Activated CD4-positive, alpha-beta T cell treated with anti-CD3 and anti-CD28 coated beads for 36 hours (primary cell): ENCODE results near the gene USP44. TPM values are rescaled to one million over a fixed set of nuclear protein-coding genes. Genes with fewer than 3 reads are reported as not detected.

Source experiments
- ATAC-seq: fragments of 200-7000 bp; cut with Tn5 transposase; one replicate; pipeline ENCODE4 v1.10.0; 2021; ENCODE audit warnings: mild to moderate bottlenecking, moderate library complexity
- CTCF ChIA-PET: fragments of 350-600 bp; sonication (Branson Sonifier 250); formaldehyde crosslinking; loops from one replicate; lab custom pipeline; 2021; ENCODE audit warnings: antibody characterized with exemption; lab: Charles Lee
- POLR2A ChIA-PET: fragments of 350-600 bp; sonication (Branson Sonifier 250); formaldehyde crosslinking; loops from one replicate; lab custom pipeline; 2021; ENCODE audit warnings: antibody characterized with exemption, inconsistent platforms; lab: Charles Lee
- DNase-seq: peaks from one replicate; pipeline ENCODE4 v3.0.0-alpha.2; 2020
- H3K27ac Mint-ChIP-seq: one replicate; pipeline ENCODE4 v1.8.0; 2021; ENCODE audit warnings: mixed read lengths
- H3K27me3 Mint-ChIP-seq: one replicate; pipeline ENCODE4 v1.8.0; 2021; ENCODE audit warnings: mixed read lengths
- H3K36me3 Mint-ChIP-seq: one replicate; pipeline ENCODE4 v1.8.0; 2021; ENCODE audit warnings: low read depth, mixed read lengths
- H3K4me1 Mint-ChIP-seq: one replicate; pipeline ENCODE4 v1.8.0; 2021; ENCODE audit warnings: mixed read lengths
- H3K4me3 Mint-ChIP-seq: one replicate; pipeline ENCODE4 v1.8.0; 2021; ENCODE audit warnings: mild to moderate bottlenecking, moderate library complexity, mixed read lengths
- H3K9me3 Mint-ChIP-seq: one replicate; pipeline ENCODE4 v1.8.0; 2021; ENCODE audit warnings: low read depth, mixed read lengths
- intact Hi-C, 2 experiments: fragments of 100-400 bp; cut with DNase I in 1 of 2; cut with micrococcal nuclease in 1 of 2; formaldehyde crosslinking; loops; one replicate each; pipeline versions ENCODE4 v1.14.2 to v1.15.1; 2022 to 2024; cut with DNase I, micrococcal nuclease
- total RNA-seq, 2 experiments: library from RNA; stranded (reverse); gene quantifications; one replicate each; pipeline ENCODE4 v1.2.3, GENCODE V29; 2021

USP44 gene
- total RNA-seq, 2 experiments from 2014 or later, result 4.1 to 5.3 TPM

GRCh38 chr12:95481888-95482287, 69.4 kb downstream of the USP44 start:
- peak overlapping the region; percentile 37 for H3K27ac Mint-ChIP-seq

GRCh38 chr12:95481072-95481471, 70.2 kb downstream of the USP44 start:
- ChIA-PET CTCF (no interaction called here), POLR2A (no interaction called here)
- Mint-ChIP-seq H3K4me1 (peaks cover 62% of the 10 kb centered on the region), H3K27ac (peak overlapping the region; percentile 47), H3K27me3 (no peaks in the 10 kb centered on the region), H3K36me3 (peaks cover 57% of the 10 kb centered on the region), H3K9me3 (no peaks in the 10 kb centered on the region), H3K4me3 (no peak overlapping the region)
- ATAC-seq, result no peak
- DNase-seq, result peak; percentile 9
- intact Hi-C loops, result no loop called here

More at GRCh38 chr12:95481888-95482287, 69.4 kb downstream of the USP44 start:
- ATAC-seq, result no peak
- Mint-ChIP-seq H3K9me3 (no peaks in the 10 kb centered on the region), H3K4me1 (peaks cover 54% of the 10 kb centered on the region), H3K36me3 (peaks cover 57% of the 10 kb centered on the region), H3K27me3 (no peaks in the 10 kb centered on the region), H3K4me3 (no peak overlapping the region)
- DNase-seq, result no peak
- intact Hi-C loops, result no loop called here
- CTCF ChIA-PET, result no interaction called here
- POLR2A ChIA-PET, result no interaction called here

DNA sequence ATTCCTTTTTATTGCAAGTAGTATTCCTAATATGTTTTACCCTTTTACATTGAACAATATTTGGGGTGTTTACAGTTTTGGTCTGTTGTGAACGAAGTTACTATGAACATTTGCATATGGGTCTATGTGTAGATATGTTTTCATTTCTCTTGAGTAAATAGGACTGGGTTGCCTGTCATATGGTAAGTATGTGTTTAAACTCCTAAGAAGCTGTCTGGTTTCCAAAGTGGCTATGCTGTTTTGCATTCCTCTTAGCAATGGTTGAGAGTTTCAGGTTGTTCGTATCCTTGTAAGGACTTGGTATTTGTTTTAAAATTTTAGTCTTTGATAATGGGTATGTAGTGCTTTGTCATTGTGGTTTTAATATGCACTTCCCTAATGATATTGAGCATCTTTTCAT, 71.0 kb downstream of the USP44 start:
- ChIA-PET POLR2A (no interaction called here), CTCF (no interaction called here)
- intact Hi-C loops, result no loop called here
- Mint-ChIP-seq H3K36me3 (peaks cover 64% of the 10 kb centered on the region), H3K27me3 (no peaks in the 10 kb centered on the region), H3K4me1 (peaks cover 71% of the 10 kb centered on the region), H3K4me3 (no peak overlapping the region), H3K9me3 (no peaks in the 10 kb centered on the region), H3K27ac (peak overlapping the region; percentile 26)
- ATAC-seq (no peak), DNase-seq (no peak)

- Mint-ChIP-seq H3K27ac (peak overlapping the region; percentile 100), H3K4me3 (peak overlapping the region; percentile 96), H3K4me1 (peaks cover 54% of the 10 kb centered on the region), H3K27me3 (no peaks in the 10 kb centered on the region), H3K36me3 (peaks cover 46% of the 10 kb centered on the region), H3K9me3 (no peaks in the 10 kb centered on the region)
- POLR2A ChIA-PET, result interaction anchor here (0.7 to 1.8 kb wide), 3 partner anchors 254 to 401 kb away, joined by 3 to 8 read pairs (median 7); partner anchors contain the start of genes FGD6, NR2C1 and VEZT
- intact Hi-C loops, result loop anchor here (1.0 to 10.0 kb wide), 9 partner anchors 74 to 560 kb away; partner anchors contain the start of genes FGD6 (in 2 of the 2), NR2C1 (in 2 of the 2), VEZT (in 2 of the 2) and AMDHD1 (in 1 of the 2)
- ATAC-seq (no peak), DNase-seq (no peak)
- CTCF ChIA-PET, result interaction anchor here (0.7 kb wide), 1 partner anchor 12 kb away, joined by 3 read pairs; no protein-coding TSS in a partner anchor
Observed at GRCh38 chr12:95474660-95474958, 76.7 kb downstream of the USP44 start.

- ATAC-seq, result peak; percentile 98
- DNase-seq, result peak; percentile 97
- H3K4me3 Mint-ChIP-seq, result peak within 1 kb of the TSS; percentile 96
- H3K27ac Mint-ChIP-seq, result peak within 1 kb of the TSS; percentile 100
- peaks cover 43% of the 10 kb centered on the region for H3K36me3 Mint-ChIP-seq
- intact Hi-C loops, result loop anchor here (1.0 to 10.0 kb wide), 9 partner anchors 74 to 561 kb away; partner anchors contain the start of genes FGD6 (in 2 of the 2), NR2C1 (in 2 of the 2), VEZT (in 2 of the 2) and AMDHD1 (in 1 of the 2)
- H3K9me3 Mint-ChIP-seq, result no peaks in the 10 kb centered on the region
- CTCF ChIA-PET, result interaction anchor here (0.6 to 1.7 kb wide), 4 partner anchors 12 to 359 kb away, joined by 3 to 4 read pairs (median 3); no protein-coding TSS in a partner anchor
- H3K27me3 Mint-ChIP-seq, result no peaks in the 10 kb centered on the region
- POLR2A ChIA-PET, result interaction anchor here (0.6 to 1.8 kb wide), 9 partner anchors 15 to 858 kb away, joined by 3 to 8 read pairs (median 3); partner anchors contain the start of genes FGD6, NR2C1 and VEZT
- H3K4me1 Mint-ChIP-seq, result peaks cover 50% of the 10 kb centered on the region
Observed at GRCh38 chr12:95473884-95474659, 77.2 kb downstream of the USP44 start, which contains the start of gene METAP2. Gene METAP2 (plus strand): TSS chr12:95474152. CDS start chr12:95474180, 28 bp downstream.

- Mint-ChIP-seq H3K27me3 (no peaks in the 10 kb centered on the region), H3K36me3 (peaks cover 36% of the 10 kb centered on the region), H3K9me3 (no peaks in the 10 kb centered on the region), H3K4me3 (peak overlapping the region; percentile 96), H3K4me1 (peaks cover 43% of the 10 kb centered on the region), H3K27ac (peak overlapping the region; percentile 100)
- DNase-seq (peak; percentile 49), ATAC-seq (peak; percentile 43)
- CTCF ChIA-PET, result interaction anchor here (0.6 to 1.7 kb wide), 3 partner anchors 57 to 358 kb away, joined by 3 to 4 read pairs (median 3); no protein-coding TSS in a partner anchor
- intact Hi-C loops, result loop anchor here (5.0 to 10.0 kb wide), 3 partner anchors 371 to 561 kb away; partner anchors contain the start of genes LTA4H (in 1 of the 2) and NR2C1 (in 1 of the 2)
- POLR2A ChIA-PET, result interaction anchor here (0.6 to 1.8 kb wide), 7 partner anchors 14 to 859 kb away, joined by 3 to 8 read pairs (median 4); partner anchors contain the start of genes FGD6, NR2C1 and VEZT
Observed at GRCh38 chr12:95473231-95473883, 77.9 kb downstream of the USP44 start.

DNA sequence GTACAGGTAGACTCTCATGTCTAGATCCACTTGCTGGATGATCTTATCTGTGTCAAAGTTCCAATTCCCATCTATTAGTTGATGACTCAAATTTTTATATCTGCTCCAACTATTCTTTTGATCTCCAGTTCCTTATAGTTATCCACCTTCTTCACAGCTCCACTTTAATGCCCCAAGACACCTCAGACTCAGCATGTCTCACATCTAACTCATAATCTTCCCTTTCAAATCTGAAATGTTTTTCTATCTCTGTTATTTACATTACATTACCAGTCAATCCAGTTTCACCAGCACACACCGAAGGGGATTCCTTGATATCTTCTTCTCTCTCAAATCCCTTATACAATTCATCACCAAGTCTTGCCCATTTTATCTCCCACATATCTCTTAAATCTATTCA, 81.0 kb downstream of the USP44 start:
- Mint-ChIP-seq H3K27ac (no peak overlapping the region), H3K27me3 (no peaks in the 10 kb centered on the region), H3K9me3 (no peaks in the 10 kb centered on the region), H3K4me1 (peaks cover 15% of the 10 kb centered on the region), H3K36me3 (peaks cover 7% of the 10 kb centered on the region), H3K4me3 (no peak overlapping the region)
- ChIA-PET CTCF (no interaction called here), POLR2A (no interaction called here)
- DNase-seq (no peak), ATAC-seq (no peak)
- intact Hi-C loops, result loop anchor here (5.0 to 10.0 kb wide), 3 partner anchors 368 to 565 kb away; partner anchors contain the start of genes LTA4H (in 1 of the 2) and NR2C1 (in 1 of the 2)

Other genes with a start within 250 kb of the USP44 start
- gene METAP2, start 77.3 kb downstream of the USP44 start, total RNA-seq, result 100 to 1,000 TPM; 136 to 152 TPM
- not detected for gene NTN4, start 239.3 kb upstream of the USP44 start, total RNA-seq